GM18519 (cell line): ENCODE data around the gene NCR2.
A peak's percentile ranks its signal among the peaks of the same experiment; 100 is the strongest.
"Not testable (repeated sequence)": the region's sequence is repeated elsewhere in the genome, so short reads cannot be mapped to it uniquely, and the experiment has no call there.

ENCODE experiments used
- ATAC-seq: cut with Tn5 transposase; IDR thresholded peaks from one replicate; pipeline ENCODE4 v1.9.1; 2021; ENCODE audit warnings: mild to moderate bottlenecking, moderate library complexity; ENCODE audit not compliant: unreplicated experiment, low FRiP score

Gene NCR2, protein sequence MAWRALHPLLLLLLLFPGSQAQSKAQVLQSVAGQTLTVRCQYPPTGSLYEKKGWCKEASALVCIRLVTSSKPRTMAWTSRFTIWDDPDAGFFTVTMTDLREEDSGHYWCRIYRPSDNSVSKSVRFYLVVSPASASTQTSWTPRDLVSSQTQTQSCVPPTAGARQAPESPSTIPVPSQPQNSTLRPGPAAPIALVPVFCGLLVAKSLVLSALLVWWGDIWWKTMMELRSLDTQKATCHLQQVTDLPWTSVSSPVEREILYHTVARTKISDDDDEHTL

DNA sequence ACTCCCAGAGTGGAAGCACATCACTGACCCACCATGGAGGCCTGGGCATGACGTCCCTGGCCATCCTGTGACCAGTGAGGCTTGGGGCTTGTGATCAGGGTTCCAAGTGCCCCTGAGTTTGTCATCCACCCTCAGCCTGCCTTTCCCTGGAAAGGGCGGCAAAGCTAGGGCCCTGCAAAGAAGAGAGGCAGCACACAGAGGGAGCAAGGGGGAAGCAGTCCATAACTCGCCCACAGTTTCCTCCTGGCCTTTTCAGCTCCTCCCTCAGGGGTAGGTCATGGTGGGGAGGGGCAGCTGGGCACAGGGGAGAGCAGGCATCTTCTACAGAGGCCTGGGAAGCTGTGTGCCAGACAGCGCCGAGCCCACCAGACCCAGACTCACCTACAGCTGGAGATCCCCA, at the start of gene NCR2:
TSS of gene NCR2 (plus strand) at position 313 of the 400 bp plus-strand sequence. CDS start 269 bp downstream, outside the sequence.
- no peak for ATAC-seq

DNA sequence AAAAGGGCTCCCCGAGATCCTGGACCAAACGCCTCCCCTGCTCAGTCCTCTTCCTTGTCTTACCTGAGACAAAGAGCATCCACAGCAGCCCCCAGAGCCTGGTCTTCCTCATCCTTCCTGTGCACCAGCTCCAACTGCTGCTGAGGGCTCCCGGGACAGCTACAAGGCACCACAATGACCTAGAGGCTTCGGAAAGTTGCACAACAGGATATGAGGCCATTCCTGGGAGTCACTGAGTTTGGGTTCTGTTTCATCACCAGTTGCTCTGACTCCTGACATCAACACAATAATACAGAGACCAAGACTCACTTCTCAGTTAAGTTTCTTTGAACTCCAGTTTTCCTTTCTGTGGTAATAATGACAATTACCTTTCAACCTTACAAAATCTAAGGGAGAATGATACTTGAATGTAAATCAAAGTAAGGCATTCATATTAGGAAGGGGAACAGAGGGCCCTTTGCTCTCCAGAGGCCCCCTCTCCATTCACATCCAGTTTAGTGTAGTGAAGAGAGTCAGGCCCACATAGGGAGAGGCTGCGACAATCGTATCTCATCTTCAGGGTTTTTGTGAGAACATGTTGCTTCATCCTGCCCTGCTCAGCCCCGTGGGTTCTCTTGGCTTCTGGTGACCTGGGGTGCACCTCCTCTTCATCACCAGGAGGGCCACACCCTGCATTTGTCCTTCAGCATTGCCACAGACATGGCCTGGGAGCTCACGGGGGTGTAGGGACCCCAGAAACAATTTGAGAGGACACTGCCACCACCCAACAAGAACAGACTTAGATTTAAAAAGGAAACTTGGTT, 48.7 kb upstream of the NCR2 start, which contains the start of gene TREM1:
TSS of gene TREM1 (minus strand) at position 139 of the 803 bp plus-strand sequence. CDS start at position 112, 27 bp downstream.
- ATAC-seq: no peak

DNA sequence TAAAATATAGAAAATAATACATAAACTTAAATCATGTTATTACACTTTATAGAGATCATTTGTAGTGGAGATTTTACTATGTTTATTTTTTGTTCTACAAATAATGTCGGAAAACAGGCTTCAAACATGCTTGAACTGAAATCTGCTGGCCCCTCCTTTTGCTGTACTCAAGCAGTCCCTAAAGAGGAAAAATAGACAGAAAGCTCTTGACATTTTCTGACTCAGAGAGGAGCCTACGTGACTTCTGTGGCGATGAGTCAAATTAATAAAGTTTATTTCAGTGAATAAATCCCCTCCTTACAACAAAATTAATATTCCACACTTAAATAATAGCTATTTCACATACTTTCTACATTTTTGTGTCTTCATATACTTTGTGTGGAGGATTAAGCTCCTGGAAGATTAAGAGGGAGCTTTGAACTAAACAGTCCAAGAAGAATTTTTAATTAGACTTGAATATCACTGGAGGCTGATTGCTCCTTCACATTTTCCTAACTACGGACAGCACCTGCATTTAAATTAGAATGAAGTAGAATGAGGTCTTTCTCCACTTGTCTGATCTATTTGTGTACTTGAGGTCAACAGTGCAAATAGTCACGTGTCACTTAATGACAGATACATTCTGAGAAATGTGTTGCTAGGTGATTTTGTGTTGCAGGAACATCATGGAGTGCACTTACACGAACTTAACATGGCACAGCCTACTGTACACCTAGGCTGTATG, 47.2 kb upstream of the NCR2 start:
- ATAC-seq: peak; percentile 66

DNA sequence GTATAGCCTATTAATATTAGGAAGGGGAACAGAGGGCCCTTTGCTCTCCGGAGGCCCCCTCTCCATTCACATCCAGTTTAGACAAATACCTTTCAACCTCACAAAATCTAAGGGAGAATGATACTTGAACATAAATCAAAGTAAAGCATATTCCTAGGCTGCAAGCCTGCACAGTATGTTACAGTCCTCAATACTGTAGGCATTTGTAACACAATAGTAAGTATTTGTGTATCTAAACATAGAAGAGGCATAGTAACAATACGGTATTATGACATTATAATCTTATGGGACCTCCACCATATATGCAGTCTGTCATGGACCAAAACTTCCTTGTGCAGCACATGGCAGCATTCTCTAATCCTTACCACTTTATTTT, 46.7 kb upstream of the NCR2 start:
- ATAC-seq: no peak

DNA sequence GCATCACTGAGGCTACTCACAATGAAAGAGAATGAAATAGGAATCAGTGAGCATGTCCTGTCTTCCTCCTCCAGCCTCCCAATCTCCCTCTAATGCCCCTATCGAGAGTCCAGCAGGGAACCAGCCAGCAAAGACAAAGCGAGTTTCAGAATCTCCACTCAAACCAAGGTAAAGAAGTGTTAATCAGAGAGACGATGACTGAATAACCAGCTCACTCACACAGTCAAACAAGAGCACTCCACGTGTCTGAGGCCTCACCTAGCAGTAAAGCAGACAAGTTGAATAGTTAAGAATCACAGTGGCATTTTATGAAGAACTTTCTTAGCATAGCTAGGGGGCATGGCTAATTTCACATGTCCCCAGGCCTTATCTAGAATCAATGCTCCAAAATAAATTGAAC, 45.6 kb upstream of the NCR2 start:
- ATAC-seq: no peak

DNA sequence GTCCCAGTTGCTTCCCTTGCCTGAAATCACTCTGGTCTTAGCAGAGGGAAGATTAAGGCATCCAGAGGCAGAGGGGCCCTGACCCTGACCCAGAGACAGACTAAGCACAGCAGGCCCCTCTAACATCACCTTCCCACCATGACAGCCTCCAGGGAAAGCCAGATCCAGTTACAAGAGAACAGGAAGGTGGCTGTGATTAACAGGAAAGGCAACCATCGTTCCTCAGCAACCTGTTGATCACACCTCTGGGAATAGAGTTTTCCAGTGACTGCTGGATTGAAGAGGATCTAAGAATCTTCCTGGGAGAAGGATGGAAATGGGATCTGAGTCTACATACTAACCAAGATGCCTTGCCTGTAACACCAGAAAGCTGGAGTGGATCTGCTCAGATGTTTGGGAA, 43.7 kb upstream of the NCR2 start:
- no peak for ATAC-seq

DNA sequence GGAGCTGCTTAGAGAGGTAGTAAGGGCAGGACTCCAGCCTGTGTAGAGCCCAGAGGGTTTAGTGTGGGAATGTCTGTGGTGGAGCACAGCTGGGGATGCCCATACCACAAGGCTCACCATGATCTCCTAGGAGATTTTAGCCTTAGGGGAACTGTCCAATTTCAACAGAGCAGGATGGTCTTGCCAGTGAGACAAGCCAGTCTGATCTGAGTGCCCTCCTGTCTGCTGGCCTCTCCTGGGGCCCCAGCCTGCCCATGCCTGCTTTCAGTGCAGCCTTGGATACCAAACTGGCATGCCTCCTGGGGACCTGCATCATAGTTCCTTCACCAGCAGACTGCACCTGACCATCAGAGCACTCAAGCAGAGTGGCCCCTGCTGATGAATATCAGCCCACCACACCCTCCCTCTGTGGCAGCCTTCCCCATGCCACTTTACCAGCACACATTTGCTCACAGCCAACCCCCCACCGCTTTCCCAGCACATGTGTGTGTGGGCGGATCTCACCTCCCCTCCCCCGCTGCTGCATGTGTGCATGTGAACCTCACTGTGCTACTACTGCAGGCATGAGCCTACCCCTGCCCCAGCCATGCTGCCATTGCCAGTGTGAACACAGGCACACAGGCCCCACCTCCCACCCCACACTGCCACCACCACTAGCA, 41.1 kb upstream of the NCR2 start:
- ATAC-seq: no peak

DNA sequence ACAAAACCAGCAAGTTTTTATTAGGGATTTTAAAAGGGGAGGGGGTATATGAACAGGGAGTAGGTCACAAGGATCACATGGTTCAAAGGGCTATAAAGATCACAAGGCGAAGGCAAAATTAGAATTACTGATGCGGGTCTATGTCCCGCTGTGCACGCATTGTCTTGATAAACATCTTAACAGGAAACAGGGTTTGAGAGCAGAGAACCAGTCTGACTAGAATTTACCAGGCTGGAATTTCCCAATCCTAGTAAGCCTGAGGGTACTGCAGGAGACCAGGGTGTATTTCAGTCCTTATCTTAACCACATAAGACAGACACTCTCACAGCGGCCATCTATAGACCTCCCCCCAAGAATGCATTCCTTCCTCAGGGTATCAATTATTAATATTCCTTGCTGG, 38.2 kb upstream of the NCR2 start:
- not testable (repeated sequence) for ATAC-seq

DNA sequence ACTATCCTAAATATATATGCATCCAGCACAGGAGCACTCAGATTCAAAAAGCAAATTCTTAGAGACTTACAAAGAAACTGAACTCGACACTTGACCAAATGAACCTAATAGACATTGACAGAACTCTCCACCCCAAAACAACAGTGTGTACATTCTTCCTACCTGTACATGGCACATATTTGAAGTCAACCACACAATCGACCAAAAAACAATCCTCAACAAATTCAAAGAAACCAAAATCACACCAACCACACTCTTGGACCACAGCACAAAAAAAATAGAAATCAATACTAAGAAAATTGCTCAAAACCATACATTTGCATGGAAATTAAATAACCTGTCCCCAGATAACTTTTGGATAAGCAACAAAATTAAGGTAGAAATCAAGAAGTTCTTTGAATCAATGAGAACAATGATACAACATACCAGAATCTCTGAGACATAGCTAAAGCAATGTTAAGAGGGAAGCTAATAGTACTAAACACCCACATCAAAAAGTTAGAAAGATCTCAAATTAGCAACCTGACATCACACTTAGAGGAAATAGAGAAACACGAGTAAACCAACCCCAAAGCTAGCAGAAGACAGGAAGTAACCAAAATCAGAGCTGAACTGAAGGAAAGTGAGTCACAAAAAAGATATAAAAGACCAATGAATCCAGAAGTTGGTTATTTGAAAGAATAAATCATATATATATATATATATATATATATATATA, 36.5 kb upstream of the NCR2 start:
- ATAC-seq: no peak

DNA sequence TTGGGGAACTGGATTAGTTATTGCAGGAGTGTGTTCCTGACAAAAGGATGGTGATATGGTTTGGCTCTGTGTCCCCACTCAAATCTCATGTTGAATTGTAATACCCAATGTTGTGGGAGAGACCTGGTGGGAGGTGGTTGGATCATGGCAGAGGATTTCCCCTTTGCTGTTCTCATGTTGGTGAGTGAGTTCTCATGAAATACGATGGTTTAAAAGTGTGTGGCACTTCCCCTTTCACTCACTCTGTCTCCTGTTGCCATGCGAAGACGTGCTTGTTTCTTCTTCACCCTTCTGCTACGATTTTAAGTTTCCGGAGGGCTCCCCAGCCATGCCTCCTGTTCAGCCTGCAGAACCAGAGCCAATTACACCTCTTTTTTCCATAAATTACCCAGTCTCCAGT, 32.8 kb upstream of the NCR2 start:
- no peak for ATAC-seq

DNA sequence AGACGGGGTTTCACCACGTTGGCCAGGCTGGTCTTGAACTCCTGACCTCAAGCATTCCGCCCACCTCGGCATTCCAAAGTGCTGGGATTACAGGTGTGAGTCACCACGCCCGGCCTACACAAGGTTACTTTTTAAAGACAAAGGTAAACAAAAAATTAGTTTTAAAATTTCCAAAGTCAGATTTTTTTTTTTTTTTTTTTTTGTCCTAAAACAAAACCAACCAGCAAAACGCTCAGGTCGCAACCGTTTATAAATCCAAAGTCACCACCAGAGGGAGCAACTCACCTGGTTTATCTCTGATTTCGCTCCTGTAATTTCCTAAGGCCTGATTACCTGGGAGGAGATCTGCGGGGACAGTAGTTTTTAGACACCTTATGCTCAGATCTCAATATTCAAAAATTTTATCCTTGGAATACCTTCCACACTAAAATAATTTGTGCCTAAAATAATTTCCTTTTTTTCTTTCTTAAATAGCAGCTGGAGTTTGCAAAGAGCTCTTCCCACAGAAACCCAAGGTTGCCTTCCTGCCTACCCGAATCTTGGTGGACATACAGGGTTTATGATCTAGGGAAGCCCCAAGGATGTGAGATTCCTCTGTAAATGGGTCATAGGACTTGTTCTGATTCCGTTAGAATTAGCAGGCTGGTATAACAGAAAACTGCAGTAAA, 29.1 kb upstream of the NCR2 start:
- ATAC-seq: no peak

DNA sequence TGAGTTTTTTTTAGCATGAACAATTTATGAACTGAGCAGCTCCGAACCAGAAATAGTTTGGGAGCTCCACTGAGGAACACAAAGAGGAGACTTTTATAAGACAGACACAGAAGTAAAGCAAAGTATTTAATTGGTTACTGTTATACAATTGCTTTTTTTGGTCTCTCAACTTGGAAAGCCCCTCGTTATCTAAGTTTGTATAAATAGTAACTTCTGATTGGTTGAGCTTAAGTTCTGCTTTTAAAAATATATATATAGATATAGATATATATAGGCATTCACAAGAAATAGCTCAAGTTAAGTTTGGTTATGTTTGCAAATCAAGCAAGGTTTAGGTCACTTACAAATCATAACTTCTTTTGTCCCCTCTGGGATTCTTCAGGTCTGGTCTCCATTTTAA, 20.2 kb upstream of the NCR2 start:
- no peak for ATAC-seq

DNA sequence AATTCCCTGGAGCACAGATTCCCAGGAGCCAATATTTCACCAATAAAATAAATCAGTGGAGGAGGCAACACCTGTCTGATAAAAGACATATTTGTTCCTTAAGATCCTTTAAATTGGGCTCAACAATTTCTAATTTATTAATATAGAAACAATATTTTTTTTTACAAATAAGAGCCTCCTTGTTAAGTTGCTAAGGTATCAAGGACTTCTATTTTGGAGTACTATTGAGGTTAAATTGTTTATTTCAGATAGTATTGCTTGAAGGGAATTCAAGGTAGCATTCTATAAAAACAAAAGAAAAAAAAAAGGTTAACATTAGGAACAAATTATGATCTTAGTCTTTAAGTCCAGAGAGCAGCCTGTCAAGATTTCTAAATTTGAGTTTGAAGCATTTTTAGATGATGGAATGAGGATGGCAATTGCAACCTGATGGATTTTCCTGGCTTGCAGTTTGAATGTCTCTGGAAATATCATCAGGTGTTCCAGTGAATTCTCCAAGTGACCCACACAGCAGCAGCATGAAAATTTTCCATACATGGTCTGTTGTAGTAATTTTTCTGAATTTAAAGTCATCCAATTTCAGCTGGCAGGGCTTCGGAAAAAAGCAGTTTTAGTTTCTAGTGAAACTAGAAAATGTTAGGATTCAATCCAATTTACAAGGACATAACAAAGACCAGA, 19.3 kb upstream of the NCR2 start:
- no peak for ATAC-seq

DNA sequence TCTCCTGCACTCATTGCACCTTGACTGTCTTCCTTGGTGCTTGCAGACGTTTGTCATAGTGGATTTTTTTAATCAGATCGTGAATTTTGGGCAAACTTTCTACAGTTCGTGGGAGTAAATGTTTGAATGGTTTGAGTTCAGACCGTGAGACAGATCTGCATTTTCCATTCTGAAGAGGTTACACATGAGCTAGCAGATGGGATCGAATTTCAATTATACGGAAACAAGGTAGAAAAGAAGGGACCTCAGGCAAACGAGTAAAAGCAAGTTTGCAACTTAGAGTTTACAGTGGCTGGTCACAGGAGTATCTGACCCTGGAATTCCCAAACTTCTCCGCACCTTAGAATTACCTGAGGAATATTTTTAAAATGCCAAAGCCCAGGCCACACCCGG, 17.2 kb upstream of the NCR2 start:
- no peak for ATAC-seq

DNA sequence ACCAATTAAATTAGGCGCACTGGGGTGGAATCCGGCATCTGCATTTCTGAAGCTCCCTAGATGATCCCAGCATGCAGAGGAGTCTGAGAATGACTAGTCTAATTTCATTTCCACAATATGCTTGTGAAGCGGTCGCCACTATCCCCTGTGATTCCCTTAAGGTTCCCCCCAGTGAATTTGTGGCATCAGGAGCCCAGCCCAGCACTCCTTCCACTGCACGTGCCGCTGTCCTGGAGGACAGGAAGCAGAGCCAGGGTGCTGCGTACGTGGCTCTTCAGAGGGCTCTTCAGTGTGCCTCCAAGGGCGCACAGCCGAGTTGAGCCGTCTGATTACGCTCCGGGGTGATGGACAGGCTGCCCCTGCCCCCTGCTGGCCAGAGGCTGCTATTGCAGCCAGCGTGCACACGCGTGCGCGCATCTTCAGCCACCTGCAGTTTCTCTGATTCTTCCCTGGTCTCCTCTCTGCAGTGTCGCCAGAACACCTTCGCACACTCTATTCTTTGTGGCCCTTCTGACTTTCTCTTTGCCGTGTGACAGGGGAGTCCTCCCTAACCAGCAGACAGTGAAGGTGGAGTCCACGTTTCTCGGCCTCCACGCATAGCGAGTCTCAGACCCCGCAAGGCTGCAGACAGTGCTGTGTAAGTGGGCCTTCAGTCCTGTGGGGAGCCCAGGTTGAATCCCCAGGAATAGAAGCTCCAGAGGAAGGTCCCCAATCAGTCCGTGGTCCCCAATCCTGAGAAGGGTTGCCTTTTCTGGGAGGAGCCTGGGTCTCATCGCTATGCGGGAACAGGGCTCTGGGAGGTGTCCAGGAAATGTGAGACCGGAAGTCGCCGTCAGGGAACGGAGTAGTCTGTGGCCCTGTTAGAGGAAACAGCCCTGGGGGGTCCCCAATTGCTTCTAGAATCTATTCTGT, 16.5 kb upstream of the NCR2 start:
- ATAC-seq: peak; percentile 53

DNA sequence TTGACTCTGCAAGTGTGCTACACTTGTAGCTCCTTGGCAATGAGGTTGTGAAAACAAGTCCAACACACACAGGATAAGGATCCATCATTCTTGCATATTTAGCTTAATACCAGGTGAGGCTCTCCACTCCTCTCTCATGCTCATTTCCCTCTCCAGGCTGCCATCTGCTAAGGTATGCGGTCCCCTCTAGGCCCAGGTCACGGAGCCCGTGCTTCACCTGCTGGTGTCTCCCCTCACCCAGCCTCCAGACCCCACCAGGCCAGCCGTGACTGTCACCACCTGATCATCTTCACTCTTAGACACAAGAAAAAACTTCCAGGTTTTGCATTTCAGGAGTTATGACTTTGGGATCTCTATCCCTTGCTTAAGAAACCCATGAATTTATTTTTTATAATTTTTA, 14.2 kb upstream of the NCR2 start:
- no peak for ATAC-seq

DNA sequence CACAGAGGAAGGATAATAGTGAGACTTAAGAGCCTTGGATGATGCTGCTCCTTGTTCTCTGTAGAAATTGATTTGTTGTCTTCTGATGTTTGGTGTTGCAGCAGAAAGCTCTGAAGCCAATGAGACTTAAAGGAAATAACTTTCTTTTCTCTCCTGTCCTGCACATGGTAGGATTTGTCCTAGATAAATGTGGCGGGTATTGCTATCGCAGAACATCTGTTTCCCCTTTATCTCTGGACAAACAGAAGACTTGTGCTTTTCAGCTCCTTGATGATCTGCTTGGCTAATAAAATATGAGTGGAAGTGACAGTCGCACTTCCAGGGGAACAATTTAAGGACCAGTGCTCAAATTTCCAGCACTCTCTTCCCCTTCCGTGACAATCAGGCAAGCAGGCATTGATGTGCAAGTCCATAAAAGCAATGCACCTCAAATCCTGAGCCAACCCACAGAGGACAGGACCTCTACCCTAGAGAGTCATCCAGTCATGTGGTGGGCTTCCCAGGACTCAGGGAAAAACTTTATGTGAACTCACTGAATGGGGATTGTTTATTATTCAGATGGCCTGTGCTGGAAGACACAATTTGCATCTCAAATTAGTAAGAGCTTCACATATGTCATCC, 9.9 kb upstream of the NCR2 start:
- ATAC-seq: no peak

DNA sequence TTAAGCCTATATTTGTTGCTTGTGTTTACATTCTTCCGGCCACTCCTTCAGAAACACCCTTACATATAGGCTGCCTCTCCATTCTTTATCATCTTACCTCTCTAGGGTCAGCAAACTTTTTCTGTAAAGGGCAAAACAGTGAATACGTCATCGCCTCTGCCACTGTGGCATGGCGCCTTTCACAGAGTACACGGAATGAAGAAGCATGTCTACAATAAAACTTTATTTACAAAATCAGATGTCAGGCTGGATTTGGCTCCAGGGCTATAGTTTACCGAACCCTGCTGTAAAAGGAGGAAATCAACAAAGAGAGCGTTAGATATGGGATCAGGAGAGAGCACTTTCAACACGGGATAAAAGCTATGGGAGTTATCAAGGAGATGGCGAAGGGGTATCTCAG, 9.3 kb upstream of the NCR2 start:
- no peak for ATAC-seq
